ENCODE results near the gene DBNDD1. TPM values are rescaled to one million over a fixed set of nuclear protein-coding genes. Genes with fewer than 3 reads are reported as not detected.

Gene DBNDD1
- total RNA-seq, 1 experiment from 2014 or later, result 60.2 TPM

- ATAC-seq (no peak), DNase-seq (ENCODE audit: low read depth, low spot score) (no peak)
- no peaks in the 10 kb centered on the region for H3K9me2 ChIP-seq (ENCODE audit: insufficient read depth)
- H3K27ac ChIP-seq (ENCODE audit: low read depth, low read length), result no peak overlapping the region
- H3K79me2 ChIP-seq (ENCODE audit: insufficient read depth, low read length), result peaks cover 14% of the 10 kb centered on the region
- no peaks in the 10 kb centered on the region; a peak in 1 of 4 replicates for H3K9me3 ChIP-seq (ENCODE audit: control insufficient read depth in 1 of 2, insufficient read depth in 1 of 2, low read depth in 1 of 2, low read length in 2 of 2)
- no peaks in the 10 kb centered on the region for H4K20me1 ChIP-seq (ENCODE audit: insufficient read depth)
- H3K4me1 ChIP-seq (ENCODE audit: control insufficient read depth in 1 of 2, insufficient read depth in 2 of 2, low read length in 2 of 2), result no peaks in the 10 kb centered on the region
- H3K4me2 ChIP-seq (ENCODE audit: low read length), result no peak overlapping the region
- no peaks in the 10 kb centered on the region for H3K27me3 ChIP-seq (ENCODE audit: insufficient read depth, low read length)
- POLR2A ChIA-PET, result interaction anchor here (1.3 kb wide), 1 partner anchor 10 kb away, joined by 3 read pairs; no protein-coding TSS in a partner anchor
- intact Hi-C loops (cut with micrococcal nuclease), result no loop called here
- no peak overlapping the region for H3K9ac ChIP-seq (ENCODE audit: low read length)
- BruUV-seq (replicated peaks), result no TSS peak
- CTCF ChIA-PET, result interaction anchor here (1.1 kb wide), 1 partner anchor 49 kb away, joined by 3 read pairs; no protein-coding TSS in a partner anchor
- RAD21 ChIA-PET (ENCODE audit: low non-redundant PET in 1 of 2, low total read pairs in 2 of 2, uncharacterized antibody in 2 of 2, unreplicated experiment in 2 of 2), result no interaction called here
- peaks cover 48 to 65% of the 10 kb centered on the region in 2 experiments for H3K36me3 ChIP-seq (ENCODE audit: control insufficient read depth in 1 of 2, insufficient read depth in 2 of 2, low read length in 2 of 2)
- H3K4me3 ChIP-seq (replicated peaks in 1 of 2; ENCODE audit: low read depth in 1 of 2, low read length in 2 of 2), result no peak overlapping the region
- TF ChIP-seq YY1 (IDR thresholded peaks at IDR 0.05; ENCODE audit: extremely low read depth, insufficient replicate concordance, low read depth, low read length) (no peak), ZNF274 (IDR thresholded peaks at IDR 0.05; ENCODE audit: low read depth, low read length) (no peak), ATF3 (IDR thresholded peaks at IDR 0.05) (no peak), MAX (IDR thresholded peaks at IDR 0.05) (no peak)
- H2AFZ ChIP-seq (ENCODE audit: low read depth, low read length, poor library complexity, severe bottlenecking), result no peak overlapping the region
Measured at GRCh38 chr16:90032674-90033331, 13.5 kb upstream of the DBNDD1 start.

GRCh38 chr16:90031931-90032673, 12.8 kb upstream of the DBNDD1 start:
- no peak for ATAC-seq
- intact Hi-C loops (cut with micrococcal nuclease), result no loop called here
- Histone ChIP-seq H3K4me2 (ENCODE audit: low read length) (no peak overlapping the region), H3K27me3 (ENCODE audit: insufficient read depth, low read length) (no peaks in the 10 kb centered on the region), H2AFZ (ENCODE audit: low read depth, low read length, poor library complexity, severe bottlenecking) (no peak overlapping the region), H3K9me2 (ENCODE audit: insufficient read depth) (no peaks in the 10 kb centered on the region), H4K20me1 (ENCODE audit: insufficient read depth) (no peaks in the 10 kb centered on the region), H3K36me3 (ENCODE audit: control insufficient read depth in 1 of 2, insufficient read depth in 2 of 2, low read length in 2 of 2) (peaks cover 42 to 62% of the 10 kb centered on the region in 2 experiments), H3K4me3 (replicated peaks in 1 of 2; ENCODE audit: low read depth in 1 of 2, low read length in 2 of 2) (no peak overlapping the region), H3K4me1 (ENCODE audit: control insufficient read depth in 1 of 2, insufficient read depth in 2 of 2, low read length in 2 of 2) (no peaks in the 10 kb centered on the region), H3K9ac (ENCODE audit: low read length) (no peak overlapping the region), H3K27ac (ENCODE audit: low read depth, low read length) (no peak overlapping the region), H3K79me2 (ENCODE audit: insufficient read depth, low read length) (peaks cover 19% of the 10 kb centered on the region), H3K9me3 (ENCODE audit: control insufficient read depth in 1 of 2, insufficient read depth in 1 of 2, low read depth in 1 of 2, low read length in 2 of 2) (no peaks in the 10 kb centered on the region; a peak in 1 of 4 replicates)
- ChIA-PET POLR2A (interaction anchor here (1.2 kb wide), 1 partner anchor 9 kb away, joined by 3 read pairs; no protein-coding TSS in a partner anchor), CTCF (no interaction called here), RAD21 (ENCODE audit: low non-redundant PET in 1 of 2, low total read pairs in 2 of 2, uncharacterized antibody in 2 of 2, unreplicated experiment in 2 of 2) (no interaction called here)
- DNase-seq (ENCODE audit: low read depth, low spot score), result no peak
- no TSS peak for BruUV-seq (replicated peaks)
- TF ChIP-seq SP1 (IDR thresholded peaks at IDR 0.05; ENCODE audit: low read depth) (no peak), ELF1 (IDR thresholded peaks at IDR 0.05; ENCODE audit: borderline replicate concordance, low read depth) (no peak), ATF3 (IDR thresholded peaks at IDR 0.05) (no peak), CBX3 (IDR thresholded peaks at IDR 0.05; ENCODE audit: low read depth) (no peak), EZH2phosphoT487 (IDR thresholded peaks at IDR 0.05; ENCODE audit: borderline replicate concordance) (no peak), YY1 (IDR thresholded peaks at IDR 0.05; ENCODE audit: extremely low read depth, insufficient replicate concordance, low read depth, low read length) (no peak), POLR2A (IDR thresholded peaks at IDR 0.05; ENCODE audit: borderline replicate concordance, extremely low read depth, insufficient read depth, insufficient read length) (no peak), EGR1 (IDR thresholded peaks at IDR 0.05; ENCODE audit: low read depth) (no peak), CTCF (IDR thresholded peaks at IDR 0.05 in 2 of 3, conservative IDR thresholded peaks at IDR 0.05 in 1 of 3; ENCODE audit: borderline replicate concordance in 1 of 3, insufficient read depth in 1 of 3, low read depth in 2 of 3, low read length in 2 of 3) (no peak)
